HG03095 (cell line): ENCODE data around the gene RASGRP2.

Source experiments
- ATAC-seq: cut with Tn5 transposase; IDR thresholded peaks from one replicate; pipeline ENCODE4 v1.9.1; 2021; ENCODE audit warnings: moderate library complexity; ENCODE audit not compliant: unreplicated experiment

Gene RASGRP2

DNA sequence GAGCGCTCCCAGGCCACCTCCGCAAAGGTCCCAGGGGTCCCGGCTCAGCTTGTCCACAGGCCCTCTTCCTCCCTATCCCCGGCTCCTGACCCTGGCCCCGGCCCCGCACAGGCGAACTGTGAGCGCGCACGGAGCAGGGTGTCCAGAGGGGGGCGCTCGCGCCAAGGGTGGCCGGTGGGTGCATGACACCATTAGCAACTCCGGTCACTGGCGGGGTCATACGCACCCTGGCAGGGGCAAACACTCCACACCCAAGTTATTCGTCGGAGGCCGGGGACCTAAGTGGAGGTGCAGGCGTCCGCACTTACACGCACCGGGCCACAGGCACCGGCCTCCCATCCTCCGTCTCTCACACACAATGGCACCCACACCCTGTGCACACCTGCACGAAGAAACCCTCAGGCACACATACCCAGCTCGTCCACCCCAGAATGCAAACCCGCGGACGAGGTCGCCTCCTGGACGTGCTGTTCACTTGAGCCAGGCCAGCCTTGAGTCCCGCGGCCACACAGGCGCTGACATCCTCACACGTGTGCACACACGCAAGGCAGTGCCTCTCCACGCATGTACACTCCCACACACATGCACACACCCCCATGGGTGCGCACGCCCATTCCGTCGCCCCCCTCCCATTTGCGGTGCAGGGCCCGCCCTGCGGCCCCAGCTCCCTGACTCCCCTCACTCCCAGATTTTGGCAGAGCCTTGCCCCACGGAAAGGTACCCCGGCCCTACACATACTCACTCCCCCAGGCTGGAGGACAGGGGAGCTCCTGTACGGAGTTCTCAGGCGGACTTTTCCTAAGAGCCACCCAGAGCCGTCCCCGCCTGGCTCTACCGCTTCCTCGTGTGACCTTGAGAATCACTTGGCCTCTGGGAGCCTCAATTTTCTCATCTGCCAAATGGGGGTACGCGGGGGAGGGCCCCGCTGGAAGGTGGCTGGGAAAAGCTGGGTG is at the start of gene RASGRP2:
Gene RASGRP2 (minus strand): TSS at position 552 of the 953 bp plus-strand sequence. CDS start 1,276 bp downstream, outside the sequence.
- no peak for ATAC-seq

DNA sequence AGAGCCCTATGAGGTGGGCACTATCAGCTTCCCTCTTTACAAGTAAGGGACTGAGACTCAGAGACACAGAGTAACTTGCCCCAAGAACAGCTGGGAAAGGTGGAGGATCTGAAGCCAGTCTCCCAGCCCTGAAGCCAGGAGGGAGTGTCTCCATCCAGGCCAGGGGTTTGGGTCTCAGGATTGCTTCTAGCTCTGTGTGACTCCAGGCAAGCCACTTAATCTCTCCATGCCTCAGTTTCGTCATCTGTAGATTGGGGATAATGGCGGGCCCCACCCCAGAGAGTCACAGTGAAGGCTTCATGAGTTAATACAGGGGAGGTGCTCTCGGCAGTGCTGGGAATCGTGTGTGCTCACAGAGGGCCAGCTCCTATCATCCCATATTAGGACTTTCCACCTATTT is 48.5 kb upstream of the RASGRP2 start:
- no peak for ATAC-seq

DNA sequence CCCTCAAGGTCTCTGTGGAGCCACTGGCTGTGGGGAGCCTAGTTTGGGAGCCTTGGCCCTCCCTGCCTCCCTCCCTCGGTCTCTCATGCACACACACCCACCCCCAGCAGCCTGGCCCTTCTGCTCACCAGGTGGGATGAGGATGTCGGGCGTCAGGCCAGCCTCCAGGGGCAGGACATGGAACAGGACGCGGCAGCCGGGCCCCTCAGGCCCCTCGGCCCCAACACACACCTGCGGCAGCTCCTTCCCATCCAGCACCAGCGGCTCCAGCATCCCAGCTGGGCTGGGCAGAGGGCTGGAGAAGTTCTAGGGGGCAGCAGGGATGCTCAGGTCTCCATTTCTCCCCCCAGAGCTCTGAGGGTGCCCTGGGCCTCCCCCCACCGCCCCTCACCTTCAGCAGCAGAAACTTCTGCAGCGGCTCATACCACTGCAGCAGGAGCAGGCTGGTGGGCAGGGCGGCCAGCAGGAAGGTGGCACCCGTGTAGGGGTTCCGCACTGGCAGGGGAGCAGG is 47.9 kb upstream of the RASGRP2 start:
- ATAC-seq = no peak

DNA sequence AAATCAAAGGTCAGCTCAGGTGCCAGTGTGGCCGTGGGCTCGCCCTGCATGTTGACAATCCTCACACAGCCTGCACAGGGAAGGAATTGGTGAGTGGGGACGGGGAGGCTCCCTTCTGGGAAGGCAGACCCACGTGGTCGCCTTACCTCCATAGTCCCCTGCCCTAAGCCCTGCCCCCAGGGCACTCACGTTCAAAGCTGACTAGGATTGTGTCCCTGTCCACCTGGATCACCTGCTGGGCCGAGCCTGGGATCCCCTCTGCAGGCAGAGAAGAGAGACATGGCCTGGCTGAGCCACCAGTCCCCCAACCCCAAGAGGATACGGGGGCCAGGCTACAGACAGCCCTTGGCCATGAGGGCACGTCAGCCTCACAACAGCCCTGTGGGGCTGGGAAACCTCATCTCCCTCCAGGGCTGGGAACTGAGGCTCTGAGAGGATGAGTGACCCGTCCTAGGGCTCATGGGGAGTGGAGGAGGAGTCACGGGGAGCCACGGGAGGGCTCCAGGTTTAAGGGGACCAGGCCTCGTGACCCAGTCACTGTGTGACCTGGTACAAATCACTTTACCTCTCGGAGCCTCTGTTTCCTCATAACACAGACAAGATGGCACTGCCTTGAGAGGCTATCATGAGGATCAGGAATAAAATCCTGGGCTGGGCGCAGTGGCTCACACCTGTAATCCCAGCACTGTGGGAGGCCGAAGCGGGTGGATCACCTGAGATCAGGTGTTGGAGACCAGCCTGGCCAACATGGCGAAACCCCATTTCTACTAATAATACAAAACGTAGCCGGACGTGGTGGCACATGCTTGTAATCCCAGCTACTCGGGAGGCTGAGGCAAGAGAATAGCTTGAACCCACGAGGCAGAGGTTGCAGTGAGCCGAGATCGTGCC is 46.5 kb upstream of the RASGRP2 start:
- no peak for ATAC-seq

DNA sequence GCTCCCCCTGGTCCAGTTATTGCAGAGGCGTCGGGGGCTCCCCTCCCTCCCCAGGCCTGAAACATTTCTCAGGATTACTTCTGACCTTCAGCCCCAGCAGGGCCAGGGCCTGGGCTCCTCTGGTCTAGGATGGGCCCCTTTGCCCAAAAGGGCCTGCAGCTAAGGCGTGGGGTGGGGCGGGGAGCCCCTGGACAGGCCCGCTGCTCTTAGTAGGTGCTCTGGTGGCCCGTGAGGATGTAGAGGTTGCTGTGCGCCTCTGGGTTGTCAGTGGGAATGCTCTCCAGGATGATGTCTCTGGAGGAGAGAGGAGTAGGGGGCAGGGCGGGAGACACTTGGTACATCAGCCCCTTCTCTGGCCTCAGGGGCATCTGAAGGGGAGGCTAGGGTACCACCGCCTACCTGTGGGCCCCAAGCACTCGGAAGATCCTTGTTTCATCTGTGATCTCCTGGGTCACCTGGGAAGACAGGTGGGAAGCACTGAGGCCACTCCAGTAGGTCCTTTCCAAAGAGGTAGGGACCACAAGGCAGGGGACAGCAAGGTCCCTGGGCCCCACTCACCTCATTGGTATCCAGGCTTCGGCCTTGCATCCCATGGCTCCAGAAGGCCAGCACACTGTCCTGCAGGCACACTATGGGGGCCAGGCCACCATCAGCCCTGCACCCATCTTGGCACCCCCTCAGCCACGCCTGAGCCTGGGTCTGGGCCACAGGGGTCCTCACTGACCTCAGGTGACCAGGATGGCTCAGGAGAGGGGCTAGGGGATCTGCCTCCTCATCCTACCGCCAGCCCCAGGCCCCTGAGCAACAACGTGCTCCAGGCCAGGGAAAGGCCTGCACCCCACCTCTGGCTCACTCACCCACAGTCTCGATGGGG is 45.6 kb upstream of the RASGRP2 start:
- ATAC-seq = no peak

DNA sequence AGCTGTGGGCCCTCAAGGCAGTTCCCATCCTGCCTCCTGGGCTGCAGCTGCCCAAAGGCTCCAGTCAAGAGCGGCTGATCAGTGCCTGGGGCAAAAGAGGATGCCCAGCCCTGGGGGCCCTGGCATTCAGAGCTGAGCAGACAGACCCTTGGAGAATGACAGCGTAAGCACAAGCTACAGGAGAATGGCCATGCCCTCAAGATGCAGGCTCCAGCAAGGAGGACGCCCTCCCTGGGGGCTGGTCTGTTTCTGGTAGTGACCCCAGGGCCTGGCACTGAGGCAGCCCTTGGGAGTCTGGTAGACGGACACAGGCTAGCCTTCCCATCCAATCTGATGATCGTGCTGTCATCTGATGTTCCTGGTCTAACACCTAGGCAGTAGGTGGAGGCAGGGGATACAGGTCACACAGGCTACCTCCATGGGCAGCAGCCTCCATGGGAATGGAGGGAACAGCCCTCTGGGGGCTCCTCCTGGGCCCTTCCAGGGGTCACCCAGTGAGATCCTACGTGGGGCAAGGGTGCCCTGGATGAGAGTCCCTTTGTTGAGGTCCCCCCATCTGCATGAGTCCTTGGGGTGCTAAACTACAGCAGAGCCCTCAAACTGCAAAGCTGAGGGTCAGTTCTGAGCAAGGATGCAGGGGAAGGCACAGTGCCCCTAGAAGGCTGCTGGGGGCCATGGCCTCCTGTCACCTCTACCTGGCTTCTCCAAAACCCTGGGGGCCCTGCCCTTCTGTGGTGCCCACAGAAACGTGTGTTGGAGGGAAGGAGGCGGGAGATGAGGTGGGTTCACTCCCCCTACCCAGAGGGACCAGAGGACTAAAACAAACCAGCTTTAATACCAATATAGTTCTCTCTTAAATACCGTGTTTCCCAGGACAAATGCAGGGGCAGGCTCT is 44.6 kb upstream of the RASGRP2 start:
- no peak for ATAC-seq

DNA sequence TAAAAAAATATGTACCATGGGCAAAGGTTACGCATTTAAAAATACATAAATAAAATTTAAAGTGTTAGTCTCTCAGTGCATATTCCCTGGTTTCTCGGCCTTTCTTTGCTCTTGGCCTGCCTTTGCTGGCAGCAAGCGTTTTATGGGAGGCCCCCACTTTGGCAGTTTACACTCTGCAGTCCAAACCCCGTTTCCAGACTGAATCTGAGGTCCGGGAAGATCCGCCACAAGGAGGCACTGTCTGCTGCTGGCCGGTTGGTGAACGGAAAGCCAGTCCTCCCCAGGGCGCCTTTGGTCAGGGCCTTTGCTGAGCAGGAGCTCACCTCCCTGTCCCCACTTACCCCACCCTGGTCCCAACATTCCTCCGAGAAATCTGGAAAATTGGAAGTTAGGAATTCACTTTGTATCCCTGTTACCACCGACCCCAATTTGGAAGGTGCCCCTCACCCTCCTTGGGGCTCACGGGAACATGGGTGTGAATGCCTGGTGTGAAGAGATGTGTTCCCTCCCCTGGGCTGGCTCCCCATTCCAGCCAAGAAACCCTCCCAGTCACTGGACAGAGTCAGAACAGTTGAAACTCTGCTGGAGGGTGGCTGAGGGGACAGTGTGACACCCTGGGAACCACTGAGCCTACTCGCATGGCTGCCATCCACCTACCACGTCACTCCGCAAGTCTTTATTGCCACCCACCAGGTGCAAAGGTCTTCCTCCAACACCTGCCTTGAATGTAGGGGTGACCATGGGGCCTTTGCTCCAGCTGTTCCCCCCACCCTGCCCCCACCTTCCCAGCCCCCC is 43.8 kb upstream of the RASGRP2 start:
- no peak for ATAC-seq

DNA sequence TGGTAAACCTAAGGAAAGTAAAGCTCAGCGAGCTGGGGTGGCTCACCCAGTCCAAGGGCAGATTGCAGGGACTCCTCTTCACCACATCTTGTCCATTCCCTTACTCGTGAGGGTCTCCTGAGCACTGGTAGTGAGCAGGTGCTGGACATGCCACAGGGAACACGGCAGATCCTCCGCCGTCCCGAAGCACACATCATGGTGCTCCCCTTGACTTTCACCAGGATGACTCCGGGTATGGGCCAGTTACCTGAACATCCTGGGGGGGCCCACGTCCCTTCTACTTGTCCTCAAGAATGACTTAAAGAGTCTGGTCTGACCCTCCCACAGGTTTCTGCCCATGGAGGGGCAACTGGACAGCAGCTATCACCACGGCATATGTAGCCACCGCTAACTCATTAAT is 42.4 kb upstream of the RASGRP2 start:
- ATAC-seq = no peak

DNA sequence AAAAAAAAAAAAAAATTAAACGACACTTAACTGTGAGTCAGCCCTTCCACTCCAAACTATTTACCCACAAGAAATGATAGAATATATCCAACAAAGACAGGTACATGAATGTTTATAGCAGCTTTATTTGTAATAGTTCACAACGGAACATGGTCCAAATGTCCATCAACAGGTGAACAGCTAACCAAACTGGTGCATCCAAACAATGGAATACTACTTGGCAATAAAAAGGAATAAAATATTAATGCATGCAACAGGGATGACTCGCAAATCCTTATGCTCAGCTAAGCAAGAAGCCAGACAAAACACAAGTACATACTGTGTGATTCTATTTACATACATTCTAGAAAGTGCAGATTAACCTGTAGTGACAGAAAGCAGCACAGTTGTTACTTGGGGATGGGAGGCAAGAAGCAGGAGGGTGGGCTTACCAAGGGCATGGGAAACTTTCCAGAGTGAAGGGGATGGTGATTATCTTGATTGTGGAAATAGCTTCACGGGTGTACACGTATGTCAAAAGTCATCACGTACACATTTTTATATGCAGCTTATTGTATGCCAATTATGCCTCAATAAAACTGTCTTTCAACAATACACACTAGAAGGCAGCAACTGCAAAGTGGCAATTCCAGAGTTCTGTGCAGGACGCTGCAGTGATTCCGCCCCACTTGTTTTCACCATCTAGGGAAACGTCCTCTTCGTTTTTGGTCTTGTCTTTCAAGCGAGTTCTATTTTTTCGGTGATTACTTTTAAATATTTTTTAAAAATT is 41.1 kb upstream of the RASGRP2 start:
- ATAC-seq = no peak

DNA sequence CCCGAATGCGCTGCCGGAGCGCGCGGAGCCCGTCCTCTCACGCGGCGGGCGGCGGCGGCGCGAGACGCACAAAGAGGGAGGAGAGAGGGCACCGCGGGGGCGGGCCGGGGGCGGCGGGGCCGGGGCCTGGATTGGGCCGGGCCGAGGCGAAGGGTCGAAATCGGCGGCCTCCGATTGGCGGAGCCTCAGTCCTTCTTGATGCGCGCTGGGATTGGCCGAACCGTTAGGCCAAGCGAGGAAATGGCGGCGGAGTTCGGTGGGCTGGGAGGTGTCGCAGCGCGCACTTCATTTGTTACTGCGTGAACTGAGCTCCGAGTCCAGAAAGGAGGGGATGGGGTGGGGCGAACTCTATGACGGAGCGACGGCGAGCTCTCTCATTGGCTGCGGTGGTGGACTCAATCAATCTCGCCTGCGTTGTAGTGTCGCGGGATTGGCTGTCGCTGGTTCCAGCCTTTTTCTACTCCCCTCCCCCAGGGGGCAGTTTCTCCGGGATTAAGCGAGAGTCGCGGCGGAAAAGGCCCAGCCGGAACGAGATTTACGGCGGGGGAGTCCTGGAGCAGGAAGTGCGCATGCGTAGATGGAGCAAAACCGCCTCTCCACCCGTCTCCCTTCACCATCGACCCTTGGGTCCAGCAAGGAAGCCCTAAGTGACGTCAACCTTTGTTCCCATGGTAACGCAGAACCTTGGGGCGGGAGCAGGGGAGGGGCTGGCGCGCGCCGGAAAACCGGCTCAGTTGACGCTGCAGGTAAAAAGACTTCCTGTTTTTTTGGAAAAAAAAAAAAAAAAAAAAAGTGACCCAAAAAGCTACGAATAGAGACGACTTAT is 34.7 kb upstream of the RASGRP2 start, which contains the start of gene SF1:
Gene SF1 (minus strand): TSS at position 70 of the 826 bp plus-strand sequence. CDS start 150 bp downstream, outside the sequence.
- peak; percentile 73 for ATAC-seq

DNA sequence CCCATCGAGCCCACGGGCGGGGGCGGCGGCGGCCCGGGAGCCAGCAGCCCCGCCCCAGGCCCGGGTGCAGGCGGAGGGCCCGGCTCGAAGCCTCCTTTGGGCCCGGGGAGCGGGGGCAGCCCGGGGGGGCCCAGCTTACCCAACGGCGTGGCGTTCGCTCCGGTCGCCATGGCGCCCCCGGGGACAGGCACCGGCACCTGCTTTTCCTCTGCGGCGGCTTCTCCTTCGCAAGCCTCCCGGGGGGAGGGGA is 34.2 kb upstream of the RASGRP2 start:
- peak; percentile 14 for ATAC-seq

DNA sequence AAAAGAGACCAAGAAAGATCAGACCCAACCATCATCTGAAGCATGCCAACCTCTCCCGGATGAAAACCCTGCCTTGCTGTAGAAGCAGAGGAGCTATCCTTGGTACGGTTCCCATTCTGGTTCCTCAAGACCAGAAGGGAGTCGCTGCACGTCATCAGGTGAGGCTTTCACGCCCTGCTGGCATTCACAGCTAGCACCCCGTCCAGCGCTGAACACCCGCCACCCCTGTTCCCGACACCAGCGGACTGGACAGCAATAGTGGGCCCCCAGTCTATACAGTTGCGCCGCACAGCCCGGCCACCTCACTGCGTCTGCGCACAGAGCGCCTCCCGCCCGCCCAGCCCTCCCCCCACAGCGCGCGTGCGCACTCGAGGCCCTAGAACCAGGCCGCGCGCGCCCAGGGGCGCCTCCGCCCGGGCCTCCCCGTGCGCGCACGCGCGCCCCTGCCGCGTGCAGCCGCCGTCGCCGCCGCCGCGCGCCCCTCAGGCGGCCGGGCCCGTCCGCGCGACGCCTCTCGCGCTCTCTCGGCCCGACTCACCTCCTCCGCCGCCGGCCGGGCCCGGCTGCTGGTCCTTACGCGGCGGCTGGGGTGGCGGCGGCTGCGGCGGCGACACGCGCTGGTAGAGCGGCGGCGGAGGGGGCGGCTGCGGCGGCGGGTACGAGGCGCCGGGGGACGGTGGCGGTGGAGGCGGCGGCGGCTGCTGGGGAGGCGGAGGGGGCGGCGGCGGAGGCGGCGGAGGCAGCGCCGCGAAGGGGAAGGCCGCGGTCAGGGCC is 33.7 kb upstream of the RASGRP2 start:
- no peak for ATAC-seq

DNA sequence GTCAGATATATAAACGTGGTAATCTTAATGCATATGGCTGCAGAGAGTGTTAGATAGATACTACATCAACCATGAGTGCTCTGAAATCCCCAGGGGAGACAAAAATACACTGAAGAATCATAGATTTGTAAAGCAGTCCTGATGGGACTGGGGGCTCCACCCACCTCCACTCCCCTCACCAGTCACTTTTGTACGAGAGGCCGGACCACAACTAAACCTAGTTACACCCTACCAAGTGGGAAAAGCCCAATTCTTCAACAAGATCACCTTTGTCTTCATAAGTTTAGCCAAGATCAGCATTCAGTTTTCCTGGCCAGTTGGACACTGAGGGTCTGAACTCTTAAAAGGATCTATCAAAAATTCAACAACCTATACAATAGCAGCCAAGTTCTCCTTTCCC is 32.9 kb upstream of the RASGRP2 start:
- ATAC-seq = no peak

DNA sequence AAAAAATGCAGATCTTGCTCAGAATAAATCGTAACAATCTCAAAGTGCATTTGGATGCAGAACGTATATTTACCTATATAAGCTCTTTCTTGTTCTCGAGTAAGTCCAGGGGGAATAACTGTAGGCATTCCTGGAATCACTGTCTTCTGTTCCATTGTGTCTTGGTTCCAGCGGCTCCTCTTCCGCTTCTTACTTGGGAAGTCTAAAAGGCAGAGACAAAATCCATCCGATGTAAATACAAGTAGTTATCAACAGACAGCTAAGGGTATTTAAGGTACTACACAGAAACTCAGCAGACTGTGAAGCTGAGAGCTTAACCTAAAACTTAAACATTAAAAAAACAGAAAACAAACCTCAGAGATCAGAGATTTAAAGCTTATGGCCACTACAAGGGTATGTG is 32.5 kb upstream of the RASGRP2 start:
- no peak for ATAC-seq

DNA sequence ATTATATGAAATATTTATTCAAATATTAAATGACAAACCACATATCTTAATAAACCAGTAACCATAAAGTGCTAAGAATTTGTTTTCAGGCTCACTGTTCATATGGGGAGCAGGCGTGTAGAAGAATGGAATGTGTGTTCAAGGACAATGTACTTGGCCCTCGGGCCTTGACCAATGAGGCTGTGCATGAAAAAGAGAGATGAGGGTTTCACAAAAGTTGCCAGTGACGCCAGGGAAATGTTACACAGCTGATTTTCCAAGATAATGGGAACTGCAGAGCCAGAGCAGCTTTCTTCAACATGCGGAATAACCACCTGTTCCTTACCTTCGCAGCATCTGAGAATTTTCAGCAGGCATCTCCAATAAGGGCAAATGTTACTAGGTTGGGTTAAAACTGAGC is 30.2 kb upstream of the RASGRP2 start:
- ATAC-seq = no peak

DNA sequence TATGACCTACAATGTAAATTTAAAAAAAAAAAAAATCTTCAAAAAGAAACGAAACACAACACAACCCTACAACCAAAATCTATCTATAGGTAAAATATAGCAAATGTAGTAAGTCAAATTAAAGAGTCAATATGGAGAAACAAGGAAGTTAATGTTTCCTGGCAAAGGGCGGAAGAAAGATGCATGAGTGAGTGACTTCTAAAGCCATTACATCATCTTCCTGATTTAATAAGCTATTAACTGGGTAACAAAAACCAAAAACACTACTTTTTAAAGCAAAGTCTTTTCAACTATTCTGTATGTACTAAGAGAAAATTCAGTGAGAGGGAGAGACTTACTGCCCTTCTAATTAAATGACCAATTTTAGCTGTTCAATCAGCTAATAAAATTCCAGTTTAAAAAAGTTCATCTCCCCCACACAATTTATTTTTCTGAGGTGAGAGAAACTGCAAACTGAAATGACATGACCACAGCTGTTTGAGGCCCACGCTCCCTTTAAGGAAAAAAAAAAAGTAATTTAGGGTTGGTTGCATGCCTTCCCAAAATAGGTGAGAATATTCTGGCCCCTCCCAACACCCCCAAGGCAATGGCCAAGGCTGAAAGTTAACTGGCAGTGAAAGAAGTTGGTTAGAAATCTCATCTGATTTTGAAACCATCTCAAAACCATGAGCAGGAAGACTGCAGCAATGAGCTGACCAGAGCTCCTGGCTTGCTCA is 28.5 kb upstream of the RASGRP2 start:
- no peak for ATAC-seq
